ENCODE data around the gene FHOD3.

The FHOD3 gene

GRCh38 chr18:36309436-36310391, 12.2 kb downstream of the FHOD3 start:
- TF ChIP-seq REST (IDR thresholded peaks at IDR 0.05; ENCODE audit: insufficient read depth in 1 of 2, low read depth in 2 of 2, low read length in 2 of 2) (no peak), FOXP2 (optimal IDR thresholded peaks at IDR 0.05; ENCODE audit: borderline replicate concordance, extremely low read depth, extremely low read length, insufficient read depth) (peak; percentile 43)

GRCh38 chr18:36311026-36311570, 13.6 kb downstream of the FHOD3 start:
- TF ChIP-seq REST (IDR thresholded peaks at IDR 0.05; ENCODE audit: insufficient read depth in 1 of 2, low read depth in 2 of 2, low read length in 2 of 2) (no peak), POLR2AphosphoS5 (IDR thresholded peaks at IDR 0.05; ENCODE audit: low read depth, low read length) (no peak), FOXP2 (optimal IDR thresholded peaks at IDR 0.05; ENCODE audit: borderline replicate concordance, extremely low read depth, extremely low read length, insufficient read depth) (no peak), TAF1 (IDR thresholded peaks at IDR 0.05; ENCODE audit: borderline replicate concordance, insufficient read depth, low read length) (no peak), SIN3A (IDR thresholded peaks at IDR 0.05; ENCODE audit: borderline replicate concordance, insufficient read depth, low read length) (no peak)

- TF ChIP-seq SIN3A (IDR thresholded peaks at IDR 0.05; ENCODE audit: borderline replicate concordance, insufficient read depth, low read length) = no peak
- TF ChIP-seq TAF1 (IDR thresholded peaks at IDR 0.05; ENCODE audit: borderline replicate concordance, insufficient read depth, low read length) = no peak
- TF ChIP-seq FOXP2 (optimal IDR thresholded peaks at IDR 0.05; ENCODE audit: borderline replicate concordance, extremely low read depth, extremely low read length, insufficient read depth) = no peak
- no peak for TF ChIP-seq REST (IDR thresholded peaks at IDR 0.05; ENCODE audit: insufficient read depth in 1 of 2, low read depth in 2 of 2, low read length in 2 of 2)
- TF ChIP-seq POLR2AphosphoS5 (IDR thresholded peaks at IDR 0.05; ENCODE audit: low read depth, low read length) = no peak
Measured at GRCh38 chr18:36312806-36313395, 15.4 kb downstream of the FHOD3 start.

GRCh38 chr18:36314098-36314497, 16.6 kb downstream of the FHOD3 start:
- no peak for TF ChIP-seq POLR2AphosphoS5 (IDR thresholded peaks at IDR 0.05; ENCODE audit: low read depth, low read length)
- TF ChIP-seq REST (IDR thresholded peaks at IDR 0.05; ENCODE audit: insufficient read depth in 1 of 2, low read depth in 2 of 2, low read length in 2 of 2) = no peak
- no peak for TF ChIP-seq SIN3A (IDR thresholded peaks at IDR 0.05; ENCODE audit: borderline replicate concordance, insufficient read depth, low read length)
- TF ChIP-seq FOXP2 (optimal IDR thresholded peaks at IDR 0.05; ENCODE audit: borderline replicate concordance, extremely low read depth, extremely low read length, insufficient read depth) = no peak
- no peak for TF ChIP-seq TAF1 (IDR thresholded peaks at IDR 0.05; ENCODE audit: borderline replicate concordance, insufficient read depth, low read length)

Data from PFSK-1 (cell line).